ENCODE results near the gene HPCAL1. TPM values are rescaled to one million over a fixed set of nuclear protein-coding genes. Genes with fewer than 3 reads are reported as not detected.

HPCAL1 gene
- total RNA-seq, 1 donor from 2014 or later: 34.3 TPM

DNA sequence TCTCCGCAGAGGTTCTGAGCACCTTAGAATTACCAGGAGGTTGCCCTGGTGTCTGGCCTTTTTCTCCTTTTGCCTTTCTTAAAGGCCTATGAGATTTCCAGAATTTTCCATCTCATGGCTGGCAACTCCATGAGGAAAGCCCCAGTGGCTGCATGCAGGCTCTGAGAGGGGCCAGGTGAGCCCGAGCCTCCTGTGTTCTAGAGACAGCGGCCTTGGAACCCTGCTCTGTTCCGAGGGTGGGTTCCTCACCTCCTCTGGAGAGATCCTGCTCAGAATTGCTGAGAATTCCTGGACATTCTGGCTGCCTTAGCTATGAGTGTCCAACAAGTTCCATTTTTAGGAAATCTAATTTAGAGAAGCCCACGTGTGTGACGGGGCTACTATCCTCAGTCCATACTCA is 35.7 kb upstream of the HPCAL1 start:
- DNase-seq (no peak), ATAC-seq (ENCODE audit: poor library complexity) (no peak)
- intact Hi-C loops (cut with DNase I): no loop called here

DNA sequence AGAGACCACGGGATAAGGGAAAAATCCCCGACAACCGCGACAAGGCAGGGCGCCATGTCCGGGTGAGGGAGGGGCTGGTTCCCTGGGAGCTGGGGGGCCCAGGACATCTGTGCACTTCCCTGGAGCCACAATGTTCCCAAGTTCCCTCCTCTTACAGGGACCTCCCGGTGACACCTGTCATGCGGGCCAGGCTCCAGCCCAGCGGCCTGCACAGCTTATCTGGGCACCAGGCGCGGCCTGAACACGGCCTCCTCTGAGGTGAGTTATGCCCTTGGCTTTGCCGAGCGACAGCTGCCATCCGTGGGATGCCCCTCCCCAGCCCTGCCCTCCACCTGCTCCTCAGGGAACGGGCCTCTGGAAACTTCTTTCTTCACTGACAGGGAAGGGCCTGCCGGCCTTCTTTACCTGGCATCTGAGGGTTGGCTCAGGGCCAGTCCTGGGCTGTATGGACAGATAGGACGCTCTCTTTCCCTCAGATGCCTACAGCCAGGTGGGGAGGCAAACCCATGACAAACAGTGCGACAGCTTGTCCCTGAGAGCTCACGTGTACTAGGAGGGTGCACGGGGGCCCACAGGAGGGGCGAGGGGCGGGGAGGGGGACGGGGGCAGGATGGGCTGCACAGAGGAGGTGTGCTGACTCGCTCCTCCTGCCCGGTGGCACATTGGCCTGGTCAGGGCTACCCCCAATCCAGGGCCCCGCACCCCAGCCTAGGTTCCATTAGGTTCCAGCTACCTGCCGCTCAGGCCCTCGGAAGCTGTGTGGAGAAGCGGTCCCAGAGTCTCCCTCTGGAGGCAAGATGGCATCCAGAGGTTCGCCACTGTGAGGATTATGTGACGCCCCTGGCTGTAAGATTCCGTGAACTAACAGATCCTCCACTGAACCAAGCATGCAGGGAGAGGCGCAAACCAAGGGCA is 34.9 kb upstream of the HPCAL1 start:
- ATAC-seq (ENCODE audit: poor library complexity) (peak; percentile 87), DNase-seq (peak; percentile 76)

DNA sequence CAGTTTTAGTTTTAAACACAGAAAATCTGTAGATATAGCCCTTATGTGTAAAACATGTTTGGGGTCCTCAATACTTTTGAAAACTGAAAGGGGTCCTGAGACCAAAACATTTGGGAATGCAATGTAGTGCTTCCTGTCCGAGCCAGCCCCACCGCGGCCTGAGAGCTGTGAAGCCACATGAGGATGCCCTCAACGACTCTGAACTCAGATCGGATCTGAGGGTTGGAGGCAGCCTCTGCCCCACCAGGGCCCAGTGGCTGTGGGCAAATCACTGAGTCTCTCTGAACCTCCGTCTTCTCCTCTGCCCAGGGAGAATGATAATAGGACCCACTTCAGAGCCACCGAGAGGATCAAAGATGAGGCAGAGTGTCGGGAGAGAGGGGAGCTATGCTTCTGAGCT is 33.4 kb upstream of the HPCAL1 start:
- DNase-seq: peak; percentile 26
- no peak for ATAC-seq (ENCODE audit: poor library complexity)
- intact Hi-C loops (cut with DNase I): no loop called here

More for the DNA sequence above, 34.9 kb upstream of the HPCAL1 start:
- intact Hi-C loops (cut with DNase I): no loop called here

DNA sequence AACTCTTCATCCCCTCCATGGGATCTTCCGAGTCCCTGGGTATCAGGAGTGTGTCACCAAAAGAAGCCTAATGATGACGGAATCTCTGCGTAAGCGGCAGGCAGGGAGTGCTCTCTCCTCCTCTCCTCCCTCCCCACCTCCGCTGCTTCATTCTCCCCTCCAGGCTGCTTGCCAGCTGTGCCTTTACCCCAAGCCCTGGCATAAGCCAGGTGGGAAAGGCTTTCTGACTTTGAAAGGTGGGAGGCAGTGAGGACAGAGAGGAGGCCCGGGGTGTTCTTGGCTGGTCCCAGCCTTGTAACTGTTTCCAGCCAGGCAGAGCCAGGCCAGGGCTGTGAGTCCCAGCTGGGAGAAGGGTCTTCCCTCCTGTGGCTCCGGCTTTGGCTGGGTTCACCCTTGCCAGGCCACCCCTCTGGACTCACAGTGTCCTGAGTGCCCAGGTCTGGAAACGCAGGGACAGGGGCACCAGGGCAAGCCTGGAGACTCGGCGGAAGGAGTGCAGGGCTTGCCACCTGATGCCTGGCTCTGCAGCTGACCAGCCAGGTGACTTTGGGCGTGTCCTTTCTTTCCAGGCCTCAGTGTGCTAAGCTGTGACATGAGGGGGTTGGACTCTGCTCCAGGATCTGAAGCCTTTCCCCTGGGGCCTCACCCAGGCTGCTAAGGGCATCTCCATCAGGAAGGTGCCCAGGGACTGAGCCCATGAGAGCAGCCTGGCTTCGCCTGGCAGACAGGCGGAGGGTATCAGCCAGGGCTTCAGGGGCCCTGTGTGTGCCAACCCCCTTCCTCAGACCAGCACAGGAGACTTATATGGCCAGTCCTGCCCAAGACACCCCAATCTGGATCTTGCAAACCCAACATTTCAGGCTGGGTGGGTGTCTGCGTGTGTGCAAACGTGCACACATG is 32.7 kb upstream of the HPCAL1 start:
- DNase-seq: peak; percentile 30
- ATAC-seq (ENCODE audit: poor library complexity): no peak
- intact Hi-C loops (cut with DNase I): no loop called here

DNA sequence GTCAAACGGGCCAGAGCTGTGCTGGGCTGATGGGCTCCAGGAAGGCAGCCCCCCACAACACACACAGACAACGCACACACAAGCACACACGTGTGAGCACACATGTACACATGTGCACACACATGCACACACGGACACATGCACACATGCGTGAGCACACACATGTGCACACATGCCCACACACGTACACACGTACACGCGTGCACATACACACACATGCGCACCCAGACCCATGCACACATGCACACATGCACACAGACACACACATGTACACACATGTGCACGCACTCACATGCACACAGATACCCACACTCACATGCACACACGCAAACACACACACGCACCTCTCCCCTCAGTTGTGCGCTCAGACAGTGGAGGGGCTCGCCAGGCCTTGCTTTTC is 31.2 kb upstream of the HPCAL1 start:
- ATAC-seq (ENCODE audit: poor library complexity): no peak

DNA sequence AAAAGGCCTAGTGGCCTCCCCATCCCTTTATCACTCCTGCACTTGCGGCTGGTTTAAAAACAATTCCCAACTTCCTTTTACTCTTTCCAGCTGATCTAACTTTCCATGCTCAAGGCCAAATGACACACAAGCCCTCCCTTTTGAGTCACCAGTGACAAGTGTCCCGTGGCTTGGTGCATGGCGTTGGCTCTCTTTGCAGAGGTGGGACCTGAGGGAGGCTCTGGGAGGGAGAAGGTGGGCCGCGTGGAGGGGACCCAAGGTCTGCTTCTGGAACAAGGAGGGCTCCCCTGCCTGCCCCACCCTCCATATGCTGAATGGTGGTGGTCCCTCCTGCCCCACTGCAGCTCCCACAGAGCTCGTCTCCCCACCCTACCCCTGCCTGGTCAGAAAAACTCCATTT is 30.8 kb upstream of the HPCAL1 start:
- intact Hi-C loops (cut with DNase I): no loop called here
- no peak for ATAC-seq (ENCODE audit: poor library complexity)
- DNase-seq: peak; percentile 22

More for the DNA sequence above, 31.2 kb upstream of the HPCAL1 start:
- peak; percentile 34 for DNase-seq
- intact Hi-C loops (cut with DNase I): no loop called here

DNA sequence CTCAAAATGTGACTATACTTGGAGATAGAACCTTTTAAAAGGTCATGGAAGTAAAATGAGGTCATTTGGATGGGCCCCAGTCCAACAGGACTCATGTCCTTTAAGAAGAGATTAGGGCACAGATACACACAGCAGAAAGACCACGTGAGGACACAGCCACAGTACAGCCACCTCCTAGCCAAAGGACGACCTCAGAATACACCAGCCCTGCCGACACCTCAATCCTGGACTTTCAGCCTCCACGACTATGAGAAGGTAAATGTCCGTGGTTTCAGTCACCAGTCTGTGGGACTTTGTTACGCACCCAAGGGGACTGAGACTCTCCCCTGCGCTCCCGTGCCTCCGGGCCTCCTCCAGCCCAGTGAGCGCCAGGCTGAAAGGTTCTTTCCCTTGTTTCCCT is 30.2 kb upstream of the HPCAL1 start:
- DNase-seq (peak; percentile 5), ATAC-seq (ENCODE audit: poor library complexity) (no peak)
- intact Hi-C loops (cut with DNase I): no loop called here

DNA sequence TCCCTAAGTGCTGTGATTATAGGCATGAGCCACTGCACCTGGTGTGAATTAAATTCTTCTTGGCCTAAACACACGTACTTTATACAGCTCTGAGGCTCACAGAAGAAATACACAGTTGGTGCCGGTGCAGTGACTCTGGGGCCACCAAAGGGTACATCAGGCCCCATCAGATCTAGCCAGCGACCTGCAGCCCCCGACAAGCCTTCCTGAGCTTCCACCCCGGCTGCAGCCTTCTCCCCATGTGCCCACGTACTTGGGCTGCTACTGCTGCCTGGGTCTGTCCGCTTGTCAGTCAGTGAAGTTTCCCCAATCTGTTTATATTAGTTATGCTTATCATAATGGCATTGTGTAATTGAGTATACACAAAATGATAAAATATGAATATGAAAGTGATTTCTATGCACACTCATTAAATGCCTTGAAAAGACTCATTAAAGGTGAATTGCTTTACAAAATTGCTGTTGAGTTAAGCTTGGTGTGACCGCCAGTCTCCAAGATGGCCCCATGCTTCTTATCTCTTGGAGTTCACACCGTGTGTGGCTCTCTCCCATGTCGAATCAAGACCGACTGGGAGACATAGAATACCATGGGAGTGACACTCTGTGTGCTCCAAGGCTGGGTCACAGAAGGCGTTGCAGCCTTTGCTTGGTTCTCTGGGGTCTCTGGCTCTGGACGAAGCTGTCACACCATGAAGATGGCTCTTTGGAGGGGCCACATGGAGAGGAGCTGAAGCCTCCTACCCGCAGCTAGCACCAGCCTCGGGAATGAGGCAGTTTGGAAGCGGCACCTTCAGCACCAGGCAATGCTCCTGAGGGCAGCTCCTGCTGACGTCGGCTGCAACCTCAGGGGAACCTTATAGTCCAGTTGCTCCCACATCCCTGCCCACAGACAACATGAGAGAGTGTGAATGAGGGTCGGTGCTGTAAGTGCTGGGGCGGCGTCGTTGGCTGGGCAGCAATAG is 29.2 kb upstream of the HPCAL1 start:
- DNase-seq: peak; percentile 29
- intact Hi-C loops (cut with DNase I): no loop called here
- ATAC-seq (ENCODE audit: poor library complexity): no peak

DNA sequence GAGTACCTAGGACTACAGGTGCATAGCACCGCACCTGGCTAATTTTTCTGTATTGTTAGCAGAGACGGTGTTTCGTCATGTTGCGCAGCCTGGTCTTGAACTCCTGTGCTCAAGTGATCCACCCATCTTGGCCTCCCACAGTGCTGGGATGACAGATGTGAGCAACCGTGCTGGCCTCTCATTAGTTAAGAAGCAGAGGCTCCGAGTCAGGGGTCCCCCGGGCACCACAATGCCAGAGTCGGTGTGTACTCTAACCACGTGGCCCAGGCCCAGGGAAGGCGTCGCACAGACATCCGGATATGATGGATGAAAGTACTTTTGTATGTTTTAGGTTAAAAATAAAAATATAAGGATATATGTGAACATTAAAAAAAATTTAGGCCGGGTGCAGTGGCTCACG is 28.3 kb upstream of the HPCAL1 start:
- intact Hi-C loops (cut with DNase I): no loop called here
- ATAC-seq (ENCODE audit: poor library complexity) (no peak), DNase-seq (peak; percentile 34)

DNA sequence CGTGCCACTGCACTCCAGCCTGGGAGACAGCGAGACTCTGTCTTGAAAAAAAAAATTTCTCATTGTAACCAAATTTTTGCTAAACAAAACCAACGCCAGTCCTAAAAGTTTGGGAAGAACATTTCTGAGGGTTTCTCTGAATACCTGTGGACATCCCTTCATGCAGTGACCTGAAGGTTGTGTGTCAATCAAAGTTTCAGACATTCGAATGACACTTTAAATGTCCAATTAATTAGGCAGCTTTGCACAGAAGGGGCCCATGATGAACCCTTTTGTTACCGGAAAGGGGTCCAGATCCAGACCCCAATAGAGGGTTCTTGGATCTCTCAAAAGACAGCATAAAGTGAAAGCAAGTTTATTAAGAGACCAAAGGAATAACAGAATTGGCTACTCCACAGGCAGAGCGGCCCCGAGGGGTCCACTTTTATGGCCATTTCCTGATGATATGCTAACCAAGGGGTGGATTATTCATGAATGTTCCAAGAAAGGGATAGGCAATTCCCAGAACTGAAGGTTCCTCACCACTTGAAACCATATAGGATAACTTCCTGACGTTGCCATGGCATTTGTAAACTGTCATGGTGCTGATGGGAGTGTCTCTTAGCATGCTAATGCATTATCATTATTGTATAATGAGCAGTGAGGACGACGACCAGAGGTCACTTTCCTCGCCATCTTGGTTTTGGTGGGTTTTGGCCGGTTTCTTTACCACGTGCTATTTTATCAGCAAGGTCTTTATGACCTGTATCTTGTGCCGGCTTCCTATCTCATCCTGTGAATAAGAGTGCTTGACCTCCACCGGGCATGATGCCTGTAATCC is 27.5 kb upstream of the HPCAL1 start:
- intact Hi-C loops (cut with DNase I): no loop called here
- no peak for ATAC-seq (ENCODE audit: poor library complexity)

DNA sequence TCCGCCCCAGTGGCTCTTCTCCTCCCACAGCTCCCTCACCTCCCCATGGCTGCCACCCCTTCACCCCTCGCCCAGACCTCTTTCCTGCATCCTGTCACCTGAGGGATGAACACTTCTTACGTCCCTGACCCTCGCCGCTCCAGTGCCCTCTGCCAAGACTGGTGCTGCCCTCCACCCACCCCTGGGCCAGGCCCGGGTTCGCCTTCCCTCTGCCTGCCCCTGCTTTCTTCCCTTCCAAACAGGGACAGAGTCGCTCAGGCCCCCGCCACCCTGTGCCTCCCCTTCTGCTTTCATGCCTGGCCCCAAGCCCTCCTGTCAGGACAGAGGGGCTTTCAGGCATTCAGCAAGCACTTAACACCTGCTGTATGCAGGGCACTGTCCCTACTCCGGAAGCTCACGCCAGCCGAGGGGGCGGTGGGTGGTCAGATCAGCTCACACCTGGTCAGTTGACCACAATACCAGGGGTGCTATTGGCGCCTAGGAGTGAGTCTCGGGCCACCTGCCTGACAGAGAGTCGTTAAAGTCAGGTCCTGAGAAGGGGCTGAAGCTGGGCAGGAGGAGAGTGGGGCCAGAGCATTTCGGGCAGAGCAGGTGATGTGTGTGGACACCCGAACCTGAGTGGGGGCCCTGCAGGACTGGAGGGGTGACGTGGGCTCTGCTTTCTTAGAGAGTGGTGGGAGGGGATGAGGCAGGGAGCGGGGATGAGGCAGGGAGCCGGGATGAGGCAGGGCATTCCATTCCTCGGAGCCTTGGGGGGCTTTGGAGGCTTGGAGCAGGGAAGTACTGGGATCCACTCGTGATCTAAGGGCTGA is 26.0 kb upstream of the HPCAL1 start:
- intact Hi-C loops (cut with DNase I): no loop called here
- ATAC-seq (ENCODE audit: poor library complexity) (no peak), DNase-seq (peak; percentile 26)

More for the DNA sequence above, 27.5 kb upstream of the HPCAL1 start:
- DNase-seq: peak; percentile 8

DNA sequence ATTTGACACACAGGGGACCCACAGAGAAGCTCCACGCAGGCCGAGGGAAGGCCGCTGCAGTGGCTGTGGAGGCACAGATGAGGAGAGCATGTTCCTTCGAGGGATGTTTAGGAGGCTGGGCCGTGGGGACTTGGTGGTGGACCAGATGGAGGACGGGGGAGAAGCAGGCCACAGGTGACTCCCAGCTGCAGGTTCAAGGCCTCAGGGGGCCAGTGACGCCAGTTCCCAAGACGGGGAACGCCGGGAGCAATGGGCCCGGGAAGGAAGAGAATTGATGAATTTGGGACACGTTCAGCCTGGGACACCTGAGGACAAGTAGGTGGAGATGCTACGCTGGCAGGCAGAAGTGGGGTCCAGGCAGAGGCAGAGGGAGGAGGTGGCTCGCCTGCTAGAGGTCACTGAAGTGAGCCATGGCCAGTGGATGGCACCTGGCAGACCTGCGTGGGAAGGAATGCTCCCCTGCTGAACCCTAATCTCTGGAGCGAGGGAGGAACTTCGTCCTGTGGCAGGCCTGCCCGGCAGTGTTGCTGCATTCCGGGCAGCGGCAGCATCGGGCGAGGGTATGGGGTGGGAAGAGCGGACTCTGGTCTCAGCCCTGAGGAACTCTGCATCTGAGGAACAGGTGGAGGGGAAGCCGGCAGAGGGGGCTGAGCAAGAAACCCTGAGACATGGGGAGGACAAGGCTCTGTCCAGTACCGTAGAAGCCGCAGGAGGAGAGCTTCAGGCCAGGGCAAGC is 25.2 kb upstream of the HPCAL1 start:
- intact Hi-C loops (cut with DNase I): no loop called here
- no peak for ATAC-seq (ENCODE audit: poor library complexity)
- peak; percentile 32 for DNase-seq

DNA sequence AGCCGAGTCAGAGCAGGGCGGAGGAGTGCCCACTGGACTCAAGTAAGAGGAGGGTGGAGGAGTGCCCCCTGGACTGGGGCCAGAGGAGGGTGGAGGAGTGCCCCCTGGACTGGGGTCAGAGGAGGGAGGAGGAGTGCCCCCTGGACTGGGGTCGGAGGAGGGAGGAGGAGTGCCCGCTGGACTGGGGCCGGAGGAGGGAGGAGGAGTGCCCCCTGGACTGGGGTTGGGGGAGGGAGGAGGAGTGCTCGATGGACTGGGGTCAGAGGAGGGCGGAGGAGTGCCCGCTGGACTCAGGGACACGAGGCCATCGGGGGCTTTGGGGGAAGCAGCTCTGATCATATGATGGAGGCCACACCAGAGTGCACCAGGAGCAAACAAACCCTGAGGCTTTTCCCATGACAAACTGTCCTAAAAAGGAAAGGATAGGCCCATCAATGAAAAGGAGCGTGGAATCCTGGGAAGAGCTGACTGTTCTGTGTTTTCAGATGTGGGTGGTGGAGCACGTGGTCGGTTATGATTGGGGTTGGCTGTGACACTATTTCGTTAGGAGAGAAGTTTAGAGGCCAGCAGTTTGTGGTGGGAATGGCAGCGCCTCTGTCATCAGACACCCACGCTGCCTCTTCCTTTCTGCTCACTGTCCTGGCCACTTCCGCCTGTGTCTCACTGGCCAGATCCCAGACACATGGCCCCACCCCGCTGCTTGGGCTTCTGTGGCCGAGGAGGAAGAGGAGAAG is 24.5 kb upstream of the HPCAL1 start:
- DNase-seq (peak; percentile 85), ATAC-seq (ENCODE audit: poor library complexity) (peak; percentile 79)
- intact Hi-C loops (cut with DNase I): no loop called here

DNA sequence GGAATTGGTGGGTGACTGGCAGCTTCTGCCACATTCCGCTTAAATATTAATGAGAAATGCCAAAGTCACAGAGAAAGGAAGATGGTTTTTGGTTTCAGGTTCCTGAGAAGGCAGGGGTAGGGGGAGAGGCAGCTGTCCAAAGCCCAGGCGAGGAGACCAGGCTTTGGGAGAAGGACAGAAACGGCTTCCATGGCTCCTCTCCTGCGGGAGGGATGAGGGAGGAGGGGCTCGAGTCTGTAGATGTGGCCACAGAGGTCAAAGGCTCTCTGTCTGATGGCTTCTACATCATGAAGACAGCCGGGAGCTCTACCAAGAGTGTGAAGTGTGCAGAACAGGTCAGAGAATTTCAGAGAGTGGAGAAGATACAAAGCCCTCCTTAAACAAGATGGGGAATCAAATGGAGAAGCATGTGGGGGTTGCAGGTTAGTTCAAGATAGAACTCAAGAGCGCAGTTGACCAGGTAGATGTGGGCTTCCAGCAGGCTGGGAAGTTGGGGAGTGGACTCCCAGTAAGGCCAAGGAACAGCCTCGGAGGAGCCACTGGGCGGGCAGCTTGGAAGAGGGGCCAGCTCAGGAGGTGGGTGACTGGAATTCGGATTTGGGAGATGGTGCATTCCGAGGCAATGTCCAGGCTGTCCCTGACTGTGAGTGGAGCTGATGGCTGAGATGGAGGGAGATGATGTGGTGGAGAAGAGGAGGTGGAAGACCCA is 23.8 kb upstream of the HPCAL1 start:
- DNase-seq (peak; percentile 32), ATAC-seq (ENCODE audit: poor library complexity) (no peak)
- intact Hi-C loops (cut with DNase I): no loop called here

DNA sequence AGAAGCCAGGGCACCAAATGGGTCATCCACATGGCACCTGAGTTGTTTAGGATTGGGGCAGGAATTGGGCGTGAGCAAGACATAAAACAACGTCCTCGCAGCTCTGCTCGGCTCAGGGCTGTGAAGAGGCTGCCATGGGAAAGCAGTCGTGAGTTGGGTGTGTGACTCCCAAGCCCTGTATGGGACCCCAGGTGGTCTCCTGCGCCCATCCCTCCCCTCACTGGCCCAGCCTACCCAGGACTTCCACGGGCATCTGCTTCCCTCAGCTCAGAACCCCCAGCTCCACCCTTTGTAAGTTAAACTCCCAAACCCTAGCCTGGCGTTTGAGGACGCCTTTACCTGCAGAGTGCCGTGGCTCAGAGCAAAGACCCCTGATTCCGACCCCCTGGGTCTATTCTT is 23.2 kb upstream of the HPCAL1 start:
- peak; percentile 28 for DNase-seq
- intact Hi-C loops (cut with DNase I): no loop called here
- no peak for ATAC-seq (ENCODE audit: poor library complexity)

All from Right ventricle myocardium superior (tissue), 1 donor.